Tibial artery (tissue), 4 donors: ENCODE results near the gene NSRP1.
A peak's percentile ranks its signal among the peaks of the same experiment; 100 is the strongest.

Experiments used
- DNase-seq, 2 donors: peaks; one replicate each; pipeline ENCODE4 v3.0.0-alpha.2; 2019
- H3K27ac ChIP-seq, 2 donors: fragments of 200-600 bp; sonication (generic) in 1 of 2; 1 replicate in 1 of 2; 2 replicates in 1 of 2; pipeline ENCODE4 v1.5.1; 2018 to 2019; ENCODE audit warnings: mild to moderate bottlenecking in 1 of 2
- H3K27me3 ChIP-seq, 2 donors: fragments of 200-600 bp; sonication (generic) in 1 of 2; one replicate each; pipeline versions ENCODE4 v1.5.1 to v1.6.0; 2016 to 2019
- H3K36me3 ChIP-seq, 3 donors: fragments of 200-600 bp; sonication (generic) in 2 of 3; one replicate each; pipeline ENCODE4 v1.5.1; 2016 to 2019; ENCODE audit warnings: mild to moderate bottlenecking in 2 of 3
- H3K4me1 ChIP-seq, 4 donors: fragments of 200-600 bp; sonication (generic) in 2 of 4; 1 replicate in 3 of 4; 2 replicates in 1 of 4; pipeline ENCODE4 v1.5.1; 2016 to 2019
- H3K4me3 ChIP-seq, 2 donors: fragments of 200-600 bp; sonication (generic) in 1 of 2; 1 replicate in 1 of 2; 2 replicates in 1 of 2; pipeline ENCODE4 v1.5.1; 2018 to 2019; ENCODE audit warnings: mild to moderate bottlenecking in 2 of 2
- H3K9me3 ChIP-seq, 3 donors: fragments of 200-600 bp; sonication (generic) in 1 of 3; one replicate each; pipeline ENCODE4 v1.5.1; 2016 to 2019
- CTCF ChIP-seq, 2 experiments: fragments of 200-600 bp in 1 of 2; fragments of 450-650 bp in 1 of 2; IDR thresholded peaks; one replicate each; pipeline ENCODE4 v1.5.1; 2017 to 2019; ENCODE audit warnings: antibody characterized with exemption in 2 of 2, mild to moderate bottlenecking in 1 of 2, moderate library complexity in 1 of 2
- intact Hi-C: fragments of 100-400 bp; cut with DNase I; formaldehyde crosslinking; loops from one replicate; pipeline ENCODE4 v1.15.0; 2023; ENCODE audit warnings: low total_unique reads

NSRP1 gene

GRCh38 chr17:30209930-30210329, 93.3 kb downstream of the NSRP1 start:
- H3K4me3 ChIP-seq, result no peak overlapping the region
- TF ChIP-seq CTCF (IDR thresholded peaks at IDR 0.05), result no peak
- H3K4me1 ChIP-seq, result no peaks in the 10 kb centered on the region
- intact Hi-C loops, result no loop called here
- peaks cover 0 to 2% of the 10 kb centered on the region in 2 donors for H3K27me3 ChIP-seq
- DNase-seq, result no peak
- no peak overlapping the region for H3K27ac ChIP-seq
- no peaks in the 10 kb centered on the region for H3K36me3 ChIP-seq
- no peaks in the 10 kb centered on the region for H3K9me3 ChIP-seq

- Histone ChIP-seq H3K27me3 (peaks cover 0 to 2% of the 10 kb centered on the region in 2 donors), H3K9me3 (no peaks in the 10 kb centered on the region), H3K36me3 (no peaks in the 10 kb centered on the region), H3K4me1 (no peaks in the 10 kb centered on the region), H3K4me3 (no peak overlapping the region), H3K27ac (no peak overlapping the region)
- intact Hi-C loops, result no loop called here
- no peak for DNase-seq
- no peak for TF ChIP-seq CTCF (IDR thresholded peaks at IDR 0.05)
Measured at GRCh38 chr17:30210366-30210765, 93.8 kb downstream of the NSRP1 start.

DNA sequence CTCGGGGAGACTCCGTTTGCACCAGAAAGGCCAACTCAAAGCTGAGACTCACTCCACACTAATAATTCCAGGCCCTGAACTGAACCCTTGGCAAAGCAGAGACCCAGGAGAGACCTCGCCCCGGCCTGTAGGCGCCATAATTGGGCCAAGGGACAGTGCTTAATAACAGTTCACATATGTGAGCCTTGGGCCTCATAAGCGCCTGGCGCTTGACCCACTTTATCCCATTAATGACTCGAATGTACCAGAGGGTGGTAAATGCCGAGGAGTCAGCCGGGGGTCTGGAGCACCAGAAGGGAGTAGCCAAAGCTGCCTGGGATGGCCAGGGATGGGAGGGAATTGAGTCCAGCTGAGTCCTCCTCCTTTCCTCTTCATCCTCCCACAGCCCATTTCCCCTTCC, 94.3 kb downstream of the NSRP1 start:
- Histone ChIP-seq H3K27me3 (no peaks in the 10 kb centered on the region), H3K4me1 (no peaks in the 10 kb centered on the region), H3K36me3 (no peaks in the 10 kb centered on the region), H3K4me3 (no peak overlapping the region), H3K9me3 (no peaks in the 10 kb centered on the region), H3K27ac (no peak overlapping the region)
- TF ChIP-seq CTCF (IDR thresholded peaks at IDR 0.05), result no peak
- DNase-seq, result no peak
- intact Hi-C loops, result no loop called here

DNA sequence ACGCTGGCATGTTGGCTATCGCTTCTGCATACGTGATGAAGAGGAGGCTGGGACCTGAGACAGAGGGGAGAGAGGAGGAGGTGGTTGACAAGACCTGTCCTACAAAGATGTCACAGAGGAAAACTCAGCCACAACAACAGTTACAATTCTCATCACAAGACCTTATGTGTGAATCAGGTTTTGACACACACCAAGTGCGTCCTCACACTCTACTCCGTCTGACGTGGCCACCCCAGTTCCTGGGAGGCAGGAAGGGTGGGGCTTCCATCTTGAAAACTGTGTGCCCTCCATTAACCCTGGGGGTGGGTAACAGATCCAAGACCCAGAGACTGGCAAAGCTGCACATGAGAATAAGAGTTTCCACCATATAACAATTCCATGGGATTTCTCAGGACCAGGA, 94.8 kb downstream of the NSRP1 start:
- intact Hi-C loops, result no loop called here

GRCh38 chr17:30212750-30213149, 96.1 kb downstream of the NSRP1 start:
- H3K27ac ChIP-seq, result no peak overlapping the region
- intact Hi-C loops, result no loop called here
- TF ChIP-seq CTCF (IDR thresholded peaks at IDR 0.05), result no peak

More for the DNA sequence above, 94.8 kb downstream of the NSRP1 start:
- H3K27me3 ChIP-seq, result no peaks in the 10 kb centered on the region
- H3K27ac ChIP-seq, result no peak overlapping the region
- no peak for DNase-seq
- no peak for TF ChIP-seq CTCF (IDR thresholded peaks at IDR 0.05)
- no peak overlapping the region for H3K4me3 ChIP-seq
- H3K4me1 ChIP-seq, result no peaks in the 10 kb centered on the region
- no peaks in the 10 kb centered on the region for H3K9me3 ChIP-seq
- no peaks in the 10 kb centered on the region for H3K36me3 ChIP-seq

GRCh38 chr17:30217054-30217453, 100.4 kb downstream of the NSRP1 start:
- Histone ChIP-seq H3K4me3 (no peak overlapping the region), H3K27me3 (no peaks in the 10 kb centered on the region), H3K4me1 (no peaks in the 10 kb centered on the region), H3K27ac (no peak overlapping the region), H3K36me3 (no peaks in the 10 kb centered on the region), H3K9me3 (no peaks in the 10 kb centered on the region)
- peak in 1 of 2 donors; percentile 58 for DNase-seq
- intact Hi-C loops, result no loop called here
- TF ChIP-seq CTCF (IDR thresholded peaks at IDR 0.05), result no peak

More at GRCh38 chr17:30212750-30213149, 96.1 kb downstream of the NSRP1 start:
- Histone ChIP-seq H3K9me3 (no peaks in the 10 kb centered on the region), H3K4me3 (no peak overlapping the region), H3K4me1 (no peaks in the 10 kb centered on the region), H3K36me3 (no peaks in the 10 kb centered on the region), H3K27me3 (no peaks in the 10 kb centered on the region)
- DNase-seq, result peak in 1 of 2 donors; percentile 52
